Endothelial cell of umbilical vein (primary cell): ENCODE results near the gene AIRE. TPM values are rescaled to one million over a fixed set of nuclear protein-coding genes. Genes with fewer than 3 reads are reported as not detected.

Source experiments
- BruUV-seq: library from RNA; stranded (reverse); fragments of 400-500 nt; replicated peaks from 2 replicates; lab custom pipeline; 2021; lab: Mats Ljungman, UMichigan
- CTCF ChIA-PET: fragments of 300-600, 350-600 bp; sonication (Branson Sonifier 250); formaldehyde crosslinking; loops from one replicate; lab custom pipeline; 2021; ENCODE audit warnings: antibody characterized with exemption, inconsistent platforms; lab: Charles Lee
- POLR2A ChIA-PET: fragments of 300-600, 350-600 bp; sonication (Branson Sonifier 250); formaldehyde crosslinking; loops from one replicate; lab custom pipeline; 2021; ENCODE audit warnings: antibody characterized with exemption, inconsistent platforms; lab: Charles Lee
- DNase-seq: peaks from one replicate; pipeline ENCODE4 v3.0.0-alpha.2; 2011; ENCODE audit warnings: low read depth, low spot score
- FAIRE-seq: peaks from 2 replicates; lab custom pipeline; 2011; peaks lifted over from hg19 to GRCh38; lab: Jason Lieb, UNC
- H2AFZ ChIP-seq: 2 replicates; pipeline ENCODE4 v1.6.0; 2012; ENCODE audit warnings: low read depth, low read length, control low read depth, inconsistent platforms
- H3K27ac ChIP-seq: 2 replicates; pipeline ENCODE4 v1.5.1; 2011; ENCODE audit warnings: low read depth, mild to moderate bottlenecking, control low read depth, low read length, moderate library complexity; ENCODE audit not compliant: insufficient read depth
- H3K27me3 ChIP-seq, 2 experiments: 2 replicates each; pipeline versions ENCODE4 v1.6.0 to v1.6.1; 2011; ENCODE audit warnings: low read length in 2 of 2, mixed read lengths in 1 of 2; ENCODE audit not compliant: control insufficient read depth in 2 of 2, insufficient read depth in 2 of 2
- H3K36me3 ChIP-seq, 2 experiments: 2 replicates in 1 of 2; 3 replicates in 1 of 2; pipeline ENCODE4 v1.5.1; 2011; ENCODE audit warnings: low read length in 2 of 2, mild to moderate bottlenecking in 1 of 2, moderate library complexity in 1 of 2; ENCODE audit not compliant: control insufficient read depth in 2 of 2, insufficient read depth in 2 of 2; ENCODE audit errors: extremely low read depth in 1 of 2
- H3K4me1 ChIP-seq: 3 replicates; pipeline ENCODE4 v1.5.1; 2011; ENCODE audit warnings: mild to moderate bottlenecking, low read length; ENCODE audit not compliant: control insufficient read depth, insufficient read depth; ENCODE audit errors: extremely low read depth
- H3K4me2 ChIP-seq: 2 replicates; pipeline ENCODE4 v1.6.1; 2011; ENCODE audit warnings: low read length, control low read depth, mixed read lengths; ENCODE audit not compliant: insufficient read depth
- H3K4me3 ChIP-seq, 3 experiments: fragments of 200-600 bp in 1 of 3; sonication (generic), shearing (Covaris generic) in 1 of 3; replicated peaks in 1 of 3; 2 replicates each; pipeline ENCODE4 v1.5.1; 2011 to 2016; ENCODE audit warnings: control low read depth in 3 of 3, low read length in 3 of 3, mild to moderate bottlenecking in 2 of 3, inconsistent platforms in 1 of 3, low read depth in 1 of 3, moderate library complexity in 1 of 3; ENCODE audit not compliant: insufficient read depth in 1 of 3
- H3K79me2 ChIP-seq: 2 replicates; pipeline ENCODE4 v1.6.0; 2012; ENCODE audit warnings: low read length, inconsistent platforms; ENCODE audit not compliant: control insufficient read depth, insufficient read depth
- H3K9ac ChIP-seq: replicated peaks from 2 replicates; pipeline ENCODE3; 2011; ENCODE audit warnings: low read length, control low read depth; ENCODE audit not compliant: insufficient read depth; ENCODE audit errors: extremely low read depth
- H3K9me1 ChIP-seq: replicated peaks from 3 replicates; pipeline ENCODE4 v1.6.0; 2011; ENCODE audit warnings: mild to moderate bottlenecking, low read length; ENCODE audit not compliant: control insufficient read depth, insufficient read depth; ENCODE audit errors: extremely low read depth
- H3K9me3 ChIP-seq: replicated peaks from 2 replicates; pipeline ENCODE4 v1.5.1; 2012; ENCODE audit warnings: low read length, inconsistent platforms; ENCODE audit not compliant: control insufficient read depth, insufficient read depth
- H4K20me1 ChIP-seq: replicated peaks from 2 replicates; pipeline ENCODE3; 2011; ENCODE audit warnings: mild to moderate bottlenecking, low read length; ENCODE audit not compliant: control insufficient read depth, insufficient read depth; ENCODE audit errors: extremely low read depth
- EZH2 ChIP-seq: IDR thresholded peaks from 2 replicates; pipeline ENCODE4 v1.6.1; 2012; ENCODE audit warnings: borderline replicate concordance, low read depth, mild to moderate bottlenecking, moderate library complexity, low read length, inconsistent platforms; ENCODE audit not compliant: severe bottlenecking
- FOS ChIP-seq: IDR thresholded peaks from 2 replicates; pipeline ENCODE4 v1.6.1; 2011; ENCODE audit warnings: mild to moderate bottlenecking, low read length, moderate library complexity, borderline replicate concordance; ENCODE audit not compliant: insufficient read depth
- GATA2 ChIP-seq: IDR thresholded peaks from 2 replicates; pipeline ENCODE4 v1.7.0; 2011; ENCODE audit warnings: low read depth, mild to moderate bottlenecking, moderate library complexity, mixed read lengths, low read length; ENCODE audit not compliant: insufficient read length, insufficient read depth
- JUN ChIP-seq: IDR thresholded peaks from 2 replicates; pipeline ENCODE4 v1.6.1; 2011; ENCODE audit warnings: borderline replicate concordance, low read depth; ENCODE audit not compliant: insufficient read length, insufficient read depth
- MAX ChIP-seq: IDR thresholded peaks from 2 replicates; pipeline ENCODE4 v1.6.1; 2011; ENCODE audit not compliant: insufficient read depth, insufficient read length
- MYC ChIP-seq: IDR thresholded peaks from one replicate; pipeline ENCODE4 v1.6.1; 2011; ENCODE audit warnings: mild to moderate bottlenecking, low read depth, low read length
- POLR2A ChIP-seq: IDR thresholded peaks from 2 replicates; pipeline ENCODE4 v1.6.1; 2012; ENCODE audit warnings: low read depth, mild to moderate bottlenecking, control low read depth, low read length
- POLR2AphosphoS5 ChIP-seq: IDR thresholded peaks from 2 replicates; pipeline ENCODE4 v1.6.1; 2012; ENCODE audit warnings: low read depth, mild to moderate bottlenecking, control low read depth, low read length, moderate library complexity; ENCODE audit not compliant: insufficient read depth
- dilution Hi-C: fragments of 300-500 bp; cut with MboI; formaldehyde crosslinking; loops from one replicate; pipeline ENCODE4 v1.15.0; 2019; ENCODE audit warnings: low sequenced_read_pairs; ENCODE audit not compliant: extremely low pct_ligation_motif_present
- intact Hi-C: fragments of 100-400 bp; cut with micrococcal nuclease; formaldehyde crosslinking; loops from one replicate; pipeline ENCODE4 v1.10.0; 2022
- polyA plus RNA-seq, 4 experiments: library from polyadenylated mRNA; depleted of rRNA in 3 of 4; stranded (reverse) in 3 of 4; unstranded in 1 of 4; fragments of >200 nt; gene quantifications; 2 replicates each; pipeline versions ENCODE4 v1.2.1 to v1.2.3, GENCODE V29; 2011 to 2012; ENCODE audit warnings: missing spikeins in 1 of 4
- total RNA-seq: library from RNA; stranded (reverse); gene quantifications from 2 replicates; pipeline ENCODE4 v1.2.3, GENCODE V29; 2021
- TF ChIP-seq, protein P1 (sequence below), 2 donors: IDR thresholded peaks; 1 replicate in 1 of 2; 2 replicates in 1 of 2; pipeline ENCODE4 v1.5.1; 2011; ENCODE audit warnings: low read length in 2 of 2, mild to moderate bottlenecking in 2 of 2, moderate library complexity in 2 of 2, control low read depth in 1 of 2, inconsistent platforms in 1 of 2, low read depth in 1 of 2; ENCODE audit not compliant: insufficient read depth in 1 of 2; ENCODE audit errors: extremely low read depth in 1 of 2

The AIRE gene
- total and polyA plus RNA-seq, 2 donors (not counting 3 experiments of a cell fraction or from before 2014, with no cell fraction given), result 0.04 to 0.11 TPM

DNA sequence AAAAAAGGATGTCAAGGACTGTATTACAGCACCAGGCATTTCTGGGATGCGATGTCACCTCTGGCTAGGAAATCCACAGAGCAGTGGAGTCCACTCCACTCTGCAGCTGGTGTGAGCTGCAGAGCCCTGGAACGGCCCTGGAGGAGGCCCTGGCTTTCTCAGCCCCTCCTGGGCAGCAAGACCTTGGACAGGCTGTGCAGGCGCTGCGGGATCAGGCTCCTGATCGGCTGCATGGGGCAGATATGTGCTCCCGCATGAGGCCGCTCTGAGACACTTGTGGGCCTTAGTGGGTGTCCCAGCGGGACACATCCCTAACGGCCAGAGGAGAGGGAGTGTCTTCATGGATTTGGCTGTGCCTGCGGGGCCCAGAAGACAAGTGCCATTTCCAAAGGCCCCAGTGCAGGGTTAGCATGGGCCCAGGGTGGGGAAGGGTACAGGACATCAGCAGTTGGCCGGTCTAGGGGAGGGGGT, 30.1 kb upstream of the AIRE start:
- H3K9ac ChIP-seq, result no peak overlapping the region
- POLR2A ChIA-PET, result no interaction called here
- H3K9me3 ChIP-seq, result no peaks in the 10 kb centered on the region
- intact Hi-C loops (no loop called here), dilution Hi-C loops (no loop called here)
- H3K4me2 ChIP-seq, result no peak overlapping the region
- H3K4me3 ChIP-seq, result no peak overlapping the region
- H3K79me2 ChIP-seq, result no peaks in the 10 kb centered on the region
- no peaks in the 10 kb centered on the region for H4K20me1 ChIP-seq
- CTCF ChIA-PET, result no interaction called here
- no peaks in the 10 kb centered on the region for H3K9me1 ChIP-seq
- TF ChIP-seq JUN (no peak), POLR2A (no peak), MYC (no peak), POLR2AphosphoS5 (no peak), MAX (no peak), FOS (no peak), EZH2 (no peak), GATA2 (no peak)
- TF ChIP-seq, protein P1, sequence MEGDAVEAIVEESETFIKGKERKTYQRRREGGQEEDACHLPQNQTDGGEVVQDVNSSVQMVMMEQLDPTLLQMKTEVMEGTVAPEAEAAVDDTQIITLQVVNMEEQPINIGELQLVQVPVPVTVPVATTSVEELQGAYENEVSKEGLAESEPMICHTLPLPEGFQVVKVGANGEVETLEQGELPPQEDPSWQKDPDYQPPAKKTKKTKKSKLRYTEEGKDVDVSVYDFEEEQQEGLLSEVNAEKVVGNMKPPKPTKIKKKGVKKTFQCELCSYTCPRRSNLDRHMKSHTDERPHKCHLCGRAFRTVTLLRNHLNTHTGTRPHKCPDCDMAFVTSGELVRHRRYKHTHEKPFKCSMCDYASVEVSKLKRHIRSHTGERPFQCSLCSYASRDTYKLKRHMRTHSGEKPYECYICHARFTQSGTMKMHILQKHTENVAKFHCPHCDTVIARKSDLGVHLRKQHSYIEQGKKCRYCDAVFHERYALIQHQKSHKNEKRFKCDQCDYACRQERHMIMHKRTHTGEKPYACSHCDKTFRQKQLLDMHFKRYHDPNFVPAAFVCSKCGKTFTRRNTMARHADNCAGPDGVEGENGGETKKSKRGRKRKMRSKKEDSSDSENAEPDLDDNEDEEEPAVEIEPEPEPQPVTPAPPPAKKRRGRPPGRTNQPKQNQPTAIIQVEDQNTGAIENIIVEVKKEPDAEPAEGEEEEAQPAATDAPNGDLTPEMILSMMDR (IDR thresholded peaks at IDR 0.05; ENCODE audit: extremely low read depth in 1 of 2, insufficient read depth in 1 of 2, low read depth in 1 of 2, low read length in 2 of 2), result no peak
- peaks cover 0 to 2% of the 10 kb centered on the region in 2 experiments for H3K27me3 ChIP-seq
- no TSS peak for BruUV-seq
- H3K27ac ChIP-seq, result no peak overlapping the region
- no peaks in the 10 kb centered on the region for H3K36me3 ChIP-seq
- no peak overlapping the region for H2AFZ ChIP-seq
- peaks cover 8% of the 10 kb centered on the region for H3K4me1 ChIP-seq
- FAIRE-seq, result no peak
- DNase-seq, result no peak
